ENCODE data around the gene S100A5.
"Not testable (repeated sequence)": the region's sequence is repeated elsewhere in the genome, so short reads cannot be mapped to it uniquely, and the experiment has no call there.

S100A5 gene

GRCh38 chr1:153532181-153532580, 8.6 kb downstream of the S100A5 start:
- peak; percentile 83 for DNase-seq

GRCh38 chr1:153531638-153532037, 9.1 kb downstream of the S100A5 start:
- no peak for DNase-seq

- DNase-seq = no peak
Measured at GRCh38 chr1:153527683-153528040, 13.1 kb downstream of the S100A5 start.

- DNase-seq = no peak
Measured at GRCh38 chr1:153527023-153527682, 13.6 kb downstream of the S100A5 start.

GRCh38 chr1:153526132-153526543, 14.6 kb downstream of the S100A5 start:
- DNase-seq = no peak

GRCh38 chr1:153525088-153525728, 15.5 kb downstream of the S100A5 start:
- no peak for DNase-seq

GRCh38 chr1:153522353-153523048, 18.2 kb downstream of the S100A5 start:
- DNase-seq = not testable (repeated sequence)

GRCh38 chr1:153521808-153522207, 18.9 kb downstream of the S100A5 start:
- DNase-seq = not testable (repeated sequence)

GRCh38 chr1:153520818-153521476, 19.8 kb downstream of the S100A5 start:
- DNase-seq = no peak

- DNase-seq = not testable (repeated sequence)
Measured at GRCh38 chr1:153520137-153520691, 20.5 kb downstream of the S100A5 start.

- DNase-seq = no peak
Measured at GRCh38 chr1:153519242-153519641, 21.5 kb downstream of the S100A5 start.

GRCh38 chr1:153515504-153516394, 25.0 kb downstream of the S100A5 start:
- DNase-seq = no peak

GRCh38 chr1:153513666-153514065, 27.1 kb downstream of the S100A5 start:
- no peak for DNase-seq

- no peak for DNase-seq
Measured at GRCh38 chr1:153513023-153513422, 27.7 kb downstream of the S100A5 start.

GRCh38 chr1:153510984-153511410, 29.7 kb downstream of the S100A5 start:
- DNase-seq = peak; percentile 73

- DNase-seq = peak; percentile 58
Measured at GRCh38 chr1:153509729-153510354, 30.9 kb downstream of the S100A5 start.

GRCh38 chr1:153509036-153509435, 31.7 kb downstream of the S100A5 start:
- no peak for DNase-seq

- DNase-seq = no peak
Measured at GRCh38 chr1:153507926-153508583, 32.7 kb downstream of the S100A5 start.

- no peak for DNase-seq
Measured at GRCh38 chr1:153506831-153507413, 33.8 kb downstream of the S100A5 start.

GRCh38 chr1:153506386-153506785, 34.3 kb downstream of the S100A5 start:
- DNase-seq = no peak

- no peak for DNase-seq
Measured at GRCh38 chr1:153505576-153505975, 35.2 kb downstream of the S100A5 start.
